Activated CD4-positive, alpha-beta T cell treated with anti-CD3 and anti-CD28 coated beads, Interleukin-2, amount 50 U/mL, for 48 hours (primary cell): ENCODE data around the gene RANBP9.

ENCODE experiments used
- DNase-seq, 2 experiments: peaks; one replicate each; pipeline ENCODE4 v3.0.0-alpha.2; 2020

The RANBP9 gene

GRCh38 chr6:13677878-13678254 is 33.8 kb downstream of the RANBP9 start:
- no peak for DNase-seq

GRCh38 chr6:13676551-13677156 is 35.0 kb downstream of the RANBP9 start:
- DNase-seq = no peak

- DNase-seq = no peak
Observed at GRCh38 chr6:13674533-13675190, 37.0 kb downstream of the RANBP9 start.

- no peak for DNase-seq
Observed at GRCh38 chr6:13673825-13674444, 37.7 kb downstream of the RANBP9 start.

GRCh38 chr6:13673368-13673767 is 38.3 kb downstream of the RANBP9 start:
- DNase-seq = no peak

GRCh38 chr6:13672904-13673303 is 38.7 kb downstream of the RANBP9 start:
- no peak for DNase-seq

- no peak for DNase-seq
Observed at GRCh38 chr6:13671548-13672127, 40.0 kb downstream of the RANBP9 start.

- DNase-seq = no peak
Observed at GRCh38 chr6:13669476-13669875, 42.2 kb downstream of the RANBP9 start.

GRCh38 chr6:13668291-13668928 is 43.2 kb downstream of the RANBP9 start:
- no peak for DNase-seq

- no peak for DNase-seq
Observed at GRCh38 chr6:13667655-13668054, 44.0 kb downstream of the RANBP9 start.

- no peak for DNase-seq
Observed at GRCh38 chr6:13666194-13667105, 45.2 kb downstream of the RANBP9 start.

GRCh38 chr6:13664703-13665352 is 46.8 kb downstream of the RANBP9 start:
- DNase-seq = no peak

- no peak for DNase-seq
Observed at GRCh38 chr6:13663986-13664385, 47.6 kb downstream of the RANBP9 start.

- no peak for DNase-seq
Observed at GRCh38 chr6:13662651-13663334, 48.8 kb downstream of the RANBP9 start.

- no peak for DNase-seq
Observed at GRCh38 chr6:13661647-13662046, 50.0 kb downstream of the RANBP9 start.

GRCh38 chr6:13660893-13661292 is 50.7 kb downstream of the RANBP9 start:
- no peak for DNase-seq

- no peak for DNase-seq
Observed at GRCh38 chr6:13660273-13660672, 51.4 kb downstream of the RANBP9 start.

GRCh38 chr6:13655700-13656099 is 55.9 kb downstream of the RANBP9 start:
- no peak for DNase-seq

GRCh38 chr6:13654496-13654895 is 57.1 kb downstream of the RANBP9 start:
- no peak for DNase-seq

GRCh38 chr6:13653296-13653695 is 58.3 kb downstream of the RANBP9 start:
- DNase-seq = no peak

GRCh38 chr6:13649393-13649792 is 62.2 kb downstream of the RANBP9 start:
- no peak for DNase-seq
